ENCODE measurements around the gene BSN.

DNA sequence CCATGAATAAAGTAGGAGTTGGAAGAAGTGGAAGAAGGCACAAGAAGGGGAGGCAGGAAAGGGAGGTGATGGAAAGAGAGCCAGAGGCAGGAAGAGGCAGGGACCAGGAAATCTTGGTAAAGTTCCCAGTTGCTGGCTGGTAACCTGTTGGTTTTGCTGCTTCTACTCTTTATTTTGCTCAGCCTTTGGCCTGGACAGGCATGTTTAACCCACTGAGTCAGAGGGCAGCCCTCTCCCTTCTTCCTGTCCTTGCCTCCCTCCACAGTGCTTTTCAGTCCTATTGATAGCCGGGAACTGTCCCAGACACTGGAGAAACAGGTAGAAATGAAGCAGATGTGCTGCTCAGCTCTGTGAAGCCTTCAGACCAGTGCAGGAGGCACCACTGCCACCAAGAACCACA, 76.5 kb downstream of the BSN start:
- TF ChIP-seq POLR2A (IDR thresholded peaks at IDR 0.05) (no peak), EP300 (IDR thresholded peaks at IDR 0.05) (no peak)
- TF ChIP-seq, protein P1, sequence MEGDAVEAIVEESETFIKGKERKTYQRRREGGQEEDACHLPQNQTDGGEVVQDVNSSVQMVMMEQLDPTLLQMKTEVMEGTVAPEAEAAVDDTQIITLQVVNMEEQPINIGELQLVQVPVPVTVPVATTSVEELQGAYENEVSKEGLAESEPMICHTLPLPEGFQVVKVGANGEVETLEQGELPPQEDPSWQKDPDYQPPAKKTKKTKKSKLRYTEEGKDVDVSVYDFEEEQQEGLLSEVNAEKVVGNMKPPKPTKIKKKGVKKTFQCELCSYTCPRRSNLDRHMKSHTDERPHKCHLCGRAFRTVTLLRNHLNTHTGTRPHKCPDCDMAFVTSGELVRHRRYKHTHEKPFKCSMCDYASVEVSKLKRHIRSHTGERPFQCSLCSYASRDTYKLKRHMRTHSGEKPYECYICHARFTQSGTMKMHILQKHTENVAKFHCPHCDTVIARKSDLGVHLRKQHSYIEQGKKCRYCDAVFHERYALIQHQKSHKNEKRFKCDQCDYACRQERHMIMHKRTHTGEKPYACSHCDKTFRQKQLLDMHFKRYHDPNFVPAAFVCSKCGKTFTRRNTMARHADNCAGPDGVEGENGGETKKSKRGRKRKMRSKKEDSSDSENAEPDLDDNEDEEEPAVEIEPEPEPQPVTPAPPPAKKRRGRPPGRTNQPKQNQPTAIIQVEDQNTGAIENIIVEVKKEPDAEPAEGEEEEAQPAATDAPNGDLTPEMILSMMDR (IDR thresholded peaks at IDR 0.05) = no peak
